ENCODE data around the gene YJU2.

Gene YJU2

DNA sequence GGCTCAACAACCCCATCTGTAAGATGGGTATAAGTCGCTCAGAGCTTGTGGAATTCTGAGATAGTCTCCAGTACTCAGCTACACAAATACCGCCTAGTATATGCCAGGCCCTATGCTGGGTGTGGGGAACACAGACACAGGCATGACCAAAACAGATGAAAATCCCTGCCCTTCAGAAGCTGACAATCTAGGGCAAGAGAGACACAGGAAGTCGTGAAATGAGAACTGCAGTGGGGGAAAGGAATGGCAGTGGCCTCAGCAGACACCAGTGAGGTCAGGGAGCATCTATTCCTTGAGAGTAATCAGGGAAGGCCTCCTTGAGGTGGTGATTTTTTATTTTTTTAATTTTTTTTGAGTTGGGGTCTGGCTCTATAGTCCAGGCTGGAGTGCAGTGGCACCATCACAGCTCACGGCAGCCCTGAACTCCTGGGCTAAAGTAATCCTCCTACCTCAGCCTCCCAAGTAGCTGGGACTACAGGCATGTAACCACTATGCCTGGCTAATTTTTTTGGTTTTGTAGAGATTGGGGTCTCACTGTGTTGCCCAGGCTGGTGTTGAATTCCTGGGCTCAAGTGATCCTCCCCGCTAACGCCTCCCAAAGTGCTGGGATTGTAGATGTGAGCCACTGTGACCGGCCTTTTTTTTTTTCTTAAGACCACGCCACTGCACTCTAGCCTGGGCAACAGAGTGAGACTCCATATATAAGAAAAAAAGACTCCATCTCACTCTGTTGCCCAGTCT is 52.1 kb downstream of the YJU2 start:
- DNase-seq (ENCODE audit: low spot score), result no peak

DNA sequence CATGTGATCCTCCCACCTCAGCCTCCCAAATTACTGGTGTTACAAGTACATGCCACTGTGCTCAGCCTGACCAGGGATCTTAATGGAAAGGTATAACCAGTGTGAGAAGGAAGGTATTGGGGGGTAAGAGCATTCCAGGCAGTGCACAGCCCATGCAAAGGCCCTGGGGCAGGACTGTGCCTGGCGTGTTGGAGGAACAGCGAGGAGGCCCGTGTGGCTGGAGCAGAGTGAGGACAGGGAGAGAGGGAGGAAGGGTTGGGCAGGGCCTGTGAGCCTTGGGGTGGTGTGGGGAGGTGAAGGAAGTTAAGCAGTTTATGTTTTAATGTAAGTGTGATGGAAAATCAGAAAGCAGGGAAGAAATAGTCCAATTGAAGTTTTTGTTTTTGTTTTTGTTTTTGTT is 53.7 kb downstream of the YJU2 start:
- DNase-seq (ENCODE audit: low spot score), result no peak

DNA sequence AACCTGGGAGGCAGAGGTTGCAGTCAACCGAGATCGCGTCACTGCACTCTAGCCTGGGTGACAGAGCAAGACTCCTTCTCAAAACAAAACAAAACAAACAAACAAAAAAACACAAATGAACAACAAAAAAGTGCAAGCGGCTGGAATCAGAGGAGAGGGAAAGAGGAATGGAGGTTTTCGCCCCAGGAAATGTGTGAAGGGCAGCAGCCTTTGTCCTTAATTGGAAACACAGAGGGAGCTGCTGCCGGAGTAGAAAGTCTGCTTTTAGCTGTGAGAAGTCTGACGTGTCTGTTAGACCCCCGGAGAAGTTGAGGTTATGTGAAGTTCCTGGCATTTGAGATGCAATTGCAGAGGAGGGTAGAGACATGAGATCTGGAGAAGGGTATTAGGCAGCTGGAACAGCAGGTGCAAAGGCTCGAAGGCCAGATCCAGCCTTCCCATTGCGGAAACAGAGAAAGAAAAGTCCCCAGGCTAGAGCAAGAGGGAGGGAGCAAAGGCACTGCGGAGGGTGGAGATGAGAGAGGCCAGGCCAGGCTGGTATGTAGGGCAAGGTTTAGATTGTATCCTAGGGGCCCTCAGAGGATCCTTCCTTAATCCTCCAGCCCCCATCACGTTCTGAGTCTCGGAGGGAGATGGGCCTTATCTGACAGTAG is 54.8 kb downstream of the YJU2 start:
- DNase-seq (ENCODE audit: low spot score), result no peak

DNA sequence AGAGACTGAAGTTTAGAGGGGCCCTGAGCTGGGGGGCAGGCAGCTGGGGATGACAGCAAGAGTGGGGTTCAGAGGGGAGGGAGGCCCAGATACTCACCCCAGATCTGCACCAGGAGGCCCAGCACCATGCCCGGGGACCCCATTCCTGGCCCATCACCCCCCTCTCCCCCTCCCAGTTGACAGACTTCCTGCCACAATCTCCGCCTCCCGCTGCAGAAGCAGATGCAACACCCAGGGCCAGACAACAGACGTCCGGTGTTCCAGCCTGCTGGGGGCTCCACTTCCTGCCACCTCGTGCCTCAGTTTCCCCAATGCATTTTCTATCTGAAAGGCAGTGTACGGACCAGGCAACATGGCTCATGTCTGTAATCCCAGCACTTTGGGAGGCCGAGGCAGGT is 55.4 kb downstream of the YJU2 start, which contains the start of gene TMIGD2:
TMIGD2 (minus strand) TSS at position 147 of the 398 bp plus-strand sequence; CDS start at position 143, 4 bp downstream.
- DNase-seq (ENCODE audit: low spot score), result no peak

DNA sequence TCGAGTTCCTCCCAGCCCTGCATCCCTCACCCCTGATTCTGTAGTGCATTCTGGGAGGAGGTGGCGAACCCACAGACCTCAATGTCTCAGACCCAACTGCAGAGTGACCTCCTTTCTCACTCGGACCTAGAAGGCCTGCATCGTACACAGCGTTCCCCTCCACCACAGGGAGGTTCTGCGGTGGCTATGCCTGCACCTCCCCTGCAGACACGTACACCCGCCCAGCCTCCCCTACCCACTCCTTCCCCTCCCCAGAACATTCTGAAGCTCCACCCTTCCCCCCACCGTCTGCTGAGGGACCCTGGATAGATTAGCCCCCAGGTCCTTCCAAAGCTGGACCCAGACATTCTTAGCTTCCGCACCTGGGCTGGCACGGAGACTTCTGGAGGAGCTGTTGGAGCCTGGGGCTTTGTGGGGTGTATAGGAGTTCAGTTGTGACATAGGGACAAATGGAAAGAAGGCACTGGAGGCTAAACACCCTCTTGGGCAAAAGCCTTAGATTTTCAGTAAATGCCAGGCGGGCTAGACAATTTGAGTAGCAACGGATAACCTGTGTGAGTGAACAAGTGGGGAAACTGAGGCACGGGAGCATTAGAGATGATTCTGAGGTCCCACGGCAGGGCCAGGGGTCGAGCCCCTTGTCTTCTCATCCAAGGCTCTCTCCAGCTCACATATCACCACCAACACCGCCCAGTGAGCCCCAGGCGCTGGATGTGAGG is 57.1 kb downstream of the YJU2 start:
- no peak for DNase-seq (ENCODE audit: low spot score)

DNA sequence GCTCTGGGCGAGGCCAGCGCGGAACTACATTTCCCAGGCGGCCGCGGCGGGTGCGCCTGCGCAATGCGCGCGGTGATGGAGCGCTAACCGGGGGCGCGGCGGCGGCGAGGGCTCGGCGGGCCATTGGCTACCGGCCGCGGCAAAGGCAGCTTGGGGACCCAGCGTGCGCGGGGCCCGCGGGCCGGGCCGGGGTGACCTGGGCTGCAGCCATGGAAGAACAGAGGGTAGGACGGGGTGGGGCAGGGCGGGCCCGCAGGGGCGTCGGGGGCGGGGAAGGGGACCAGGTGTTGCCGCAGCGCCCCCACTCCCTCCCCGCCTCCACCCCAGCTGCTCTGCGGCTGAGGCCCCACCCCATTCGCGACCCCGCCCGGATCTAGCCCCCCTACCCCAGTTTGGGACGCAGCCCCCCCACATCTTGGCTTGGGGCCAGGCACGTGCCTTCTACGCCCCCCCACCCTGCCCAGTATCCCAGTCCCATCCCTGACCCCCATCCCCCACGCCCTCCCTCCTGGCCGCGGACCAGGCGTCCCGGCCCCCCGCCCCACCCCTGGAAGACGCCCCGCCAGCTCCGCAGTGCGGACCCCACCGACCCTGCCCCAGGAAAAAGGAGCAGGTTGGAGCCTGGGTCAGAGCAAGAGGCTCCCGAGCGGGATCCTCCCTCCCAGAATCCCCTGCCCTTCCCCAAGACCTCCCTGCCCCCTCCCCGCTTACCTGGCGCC is 57.8 kb downstream of the YJU2 start, which contains the start of gene FSD1:
FSD1 (plus strand) TSS at position 61 of the 719 bp plus-strand sequence; CDS start at position 210, 149 bp downstream.
- no peak for DNase-seq (ENCODE audit: low spot score)

DNA sequence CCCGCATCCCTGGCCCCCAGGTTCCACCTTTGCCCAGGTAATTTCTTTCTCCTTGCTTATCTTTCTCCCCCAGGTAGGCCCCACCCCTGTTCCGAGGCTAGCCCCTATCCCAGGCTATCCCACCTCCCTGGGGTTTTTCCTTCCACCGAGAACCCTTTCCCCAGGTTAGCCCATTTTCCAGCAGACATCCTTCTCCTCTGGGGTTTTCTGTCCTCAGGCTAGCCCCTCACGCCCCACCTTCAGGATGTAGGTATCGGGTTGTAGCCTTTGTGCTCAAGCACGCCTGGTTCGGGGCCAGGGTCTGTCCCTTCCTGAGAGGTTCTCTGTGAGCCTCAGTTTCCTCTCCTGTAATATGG is 58.4 kb downstream of the YJU2 start:
- no peak for DNase-seq (ENCODE audit: low spot score)

DNA sequence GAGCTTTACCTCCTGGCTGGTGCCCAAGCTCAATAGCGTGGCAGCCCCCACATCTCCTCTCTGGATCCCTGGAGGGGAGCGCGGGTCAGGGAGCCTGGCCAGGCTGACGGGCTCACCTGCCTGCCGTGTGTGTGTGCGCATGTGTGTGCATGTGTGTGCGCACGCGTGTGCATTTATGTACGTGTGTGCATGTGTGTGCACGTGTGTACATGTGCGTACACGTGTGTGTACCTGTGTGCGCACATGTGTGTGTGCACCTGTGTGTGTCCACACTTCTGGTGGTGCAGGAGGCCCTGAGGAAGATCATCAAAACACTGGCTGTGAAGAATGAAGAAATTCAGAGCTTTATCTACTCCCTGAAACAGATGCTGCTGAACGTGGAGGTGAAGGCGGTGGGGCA is 58.8 kb downstream of the YJU2 start:
- no peak for DNase-seq (ENCODE audit: low spot score)

DNA sequence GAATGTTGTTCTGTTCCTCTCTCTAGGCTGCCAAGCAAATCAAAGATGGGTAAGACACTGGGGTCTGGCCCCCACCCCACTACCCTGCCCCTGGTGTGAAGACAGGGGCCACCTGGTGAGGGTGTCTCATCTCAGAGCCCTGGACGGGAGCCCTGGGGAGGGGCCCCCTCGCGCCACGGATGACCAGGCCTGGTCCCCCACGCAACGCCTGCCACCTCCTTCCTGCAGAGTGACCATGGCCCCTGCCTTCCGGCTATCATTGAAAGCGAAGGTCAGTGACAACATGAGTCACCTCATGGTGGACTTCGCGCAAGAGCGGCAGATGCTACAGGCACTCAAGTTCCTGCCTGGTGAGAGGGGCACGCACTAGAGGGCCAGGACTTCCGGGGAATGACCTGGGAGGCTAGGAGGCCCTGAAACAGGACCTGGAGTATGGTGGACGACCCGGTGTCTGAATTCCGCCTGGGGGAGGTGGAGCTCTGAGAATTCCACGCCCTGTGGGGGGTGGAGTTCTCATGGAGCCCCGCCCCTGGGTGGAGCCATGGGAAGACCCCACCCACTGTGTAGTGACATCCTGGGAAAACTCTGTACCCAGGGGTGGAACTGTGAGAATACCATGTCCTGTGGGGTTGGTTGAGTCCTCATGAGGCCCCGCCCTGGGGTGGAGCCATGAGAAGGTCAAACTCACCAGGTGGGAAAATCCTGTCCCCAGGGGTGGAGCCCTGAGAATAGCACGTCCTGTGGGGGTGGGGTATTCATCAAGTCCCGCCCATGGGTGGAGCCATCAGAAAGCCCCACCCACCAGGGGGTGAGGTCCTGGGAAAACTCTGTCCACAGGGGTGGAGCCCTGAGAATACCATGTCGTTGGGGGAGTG is 63.6 kb downstream of the YJU2 start:
- DNase-seq (ENCODE audit: low spot score), result no peak

DNA sequence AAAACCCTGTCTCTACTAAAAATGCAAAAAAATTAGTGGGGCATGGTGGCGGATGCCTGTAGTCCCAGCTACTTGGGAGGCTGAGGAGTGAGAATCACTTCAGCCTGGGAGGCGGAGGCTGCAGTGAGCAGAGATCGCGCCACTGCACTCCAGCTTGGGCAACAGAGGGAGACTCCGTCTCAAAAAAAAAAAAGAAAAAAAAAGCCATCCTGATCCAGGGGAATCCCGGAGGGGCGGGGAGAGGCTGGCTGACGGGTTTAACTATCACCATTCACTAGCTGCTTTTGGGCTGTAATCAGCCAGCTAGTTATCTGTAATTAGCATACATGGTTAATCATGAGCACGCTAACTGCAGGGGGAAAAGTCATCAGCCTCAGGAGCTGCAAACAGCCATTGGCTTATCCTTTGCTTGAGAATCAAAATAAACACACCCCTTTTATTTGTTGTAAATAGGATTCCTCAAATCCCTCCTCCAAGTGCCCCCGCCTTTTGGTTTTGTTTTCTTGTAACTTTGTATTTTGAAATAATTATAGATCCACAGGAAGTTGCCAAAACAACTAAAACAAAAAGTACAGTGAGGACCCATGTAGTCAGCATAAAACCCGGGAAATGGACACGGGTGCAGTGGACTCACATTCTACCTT is 67.1 kb downstream of the YJU2 start:
- DNase-seq (ENCODE audit: low spot score), result no peak

DNA sequence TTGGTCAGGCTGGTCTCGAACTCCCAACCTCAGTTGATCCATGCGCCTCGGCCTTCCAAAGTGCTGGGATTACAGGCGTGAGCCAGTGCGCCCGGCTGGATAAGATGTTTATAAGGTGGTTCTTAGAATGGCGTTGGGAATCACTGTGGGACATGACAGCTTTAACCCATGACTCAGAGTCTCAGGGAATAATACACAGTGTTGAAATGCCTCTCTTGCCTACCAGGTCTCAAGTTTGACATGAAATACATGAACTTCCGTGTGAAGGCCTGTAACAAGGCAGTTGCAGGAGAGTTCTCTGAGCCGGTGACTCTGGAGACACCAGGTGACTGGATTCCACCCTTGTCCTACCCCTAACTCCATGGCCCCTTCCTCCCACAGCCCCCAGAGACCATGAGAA is 70.1 kb downstream of the YJU2 start:
- no peak for DNase-seq (ENCODE audit: low spot score)

DNA sequence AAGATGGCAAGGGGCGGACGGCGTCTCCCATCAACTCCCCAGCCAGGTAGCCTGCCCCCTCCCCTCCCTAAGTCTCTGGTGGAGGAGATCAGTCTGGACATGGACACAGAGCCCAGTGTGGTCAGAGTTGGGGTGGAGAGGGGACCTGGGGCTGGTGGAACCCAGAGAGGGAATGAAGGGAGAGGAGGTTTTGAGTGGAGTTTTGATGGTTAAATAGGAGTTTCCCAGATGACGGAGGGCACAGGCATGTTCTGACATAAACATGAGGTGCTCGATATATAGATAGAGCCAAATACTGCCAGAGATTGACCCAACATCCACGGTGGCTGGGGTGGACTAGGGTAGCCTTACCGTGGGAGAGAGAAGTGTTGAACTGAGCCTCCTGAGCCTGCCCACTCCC is 71.6 kb downstream of the YJU2 start:
- DNase-seq (ENCODE audit: low spot score), result no peak

All from left forelimb (tissue), 1 donor.